CD4-positive, alpha-beta T cell treated with Interleukin-10 for 1 hour (primary cell): ENCODE data around the gene CP.

Experiments
- DNase-seq: peaks from one replicate; pipeline ENCODE4 v3.0.0-alpha.2; 2020

Gene CP

GRCh38 chr3:149180057-149180573 is 41.5 kb downstream of the CP start:
- DNase-seq: no peak

- no peak for DNase-seq
Measured at GRCh38 chr3:149179220-149179619, 42.4 kb downstream of the CP start.

GRCh38 chr3:149177122-149177521 is 44.5 kb downstream of the CP start:
- DNase-seq: no peak

- peak; percentile 6 for DNase-seq
Measured at GRCh38 chr3:149174901-149175300, 46.7 kb downstream of the CP start.

GRCh38 chr3:149170672-149171071 is 51.0 kb downstream of the CP start:
- DNase-seq: no peak

GRCh38 chr3:149167898-149168297 is 53.7 kb downstream of the CP start:
- DNase-seq: no peak

GRCh38 chr3:149163066-149163465 is 58.6 kb downstream of the CP start:
- no peak for DNase-seq

- no peak for DNase-seq
Measured at GRCh38 chr3:149162007-149162406, 59.6 kb downstream of the CP start.

- DNase-seq: no peak
Measured at GRCh38 chr3:149160754-149161300, 60.8 kb downstream of the CP start.

GRCh38 chr3:149153402-149153801 is 68.2 kb downstream of the CP start:
- no peak for DNase-seq

- DNase-seq: no peak
Measured at GRCh38 chr3:149152420-149152819, 69.2 kb downstream of the CP start.

- no peak for DNase-seq
Measured at GRCh38 chr3:149151843-149152242, 69.8 kb downstream of the CP start.

GRCh38 chr3:149150436-149150835 is 71.2 kb downstream of the CP start:
- DNase-seq: no peak

- DNase-seq: peak; percentile 15
Measured at GRCh38 chr3:149145974-149146373, 75.7 kb downstream of the CP start.

- DNase-seq: no peak
Measured at GRCh38 chr3:149145356-149145755, 76.3 kb downstream of the CP start.

GRCh38 chr3:149142682-149143081 is 78.9 kb downstream of the CP start:
- no peak for DNase-seq

- no peak for DNase-seq
Measured at GRCh38 chr3:149134575-149134974, 87.1 kb downstream of the CP start.

- DNase-seq: no peak
Measured at GRCh38 chr3:149131589-149131988, 90.0 kb downstream of the CP start.

- DNase-seq: peak; percentile 81
Measured at GRCh38 chr3:149129326-149130205, 92.1 kb downstream of the CP start, which contains the start of gene HPS3. Gene HPS3, plus strand, starts transcription at chr3:149129638. Its CDS starts 86 bp downstream, at chr3:149129724.

GRCh38 chr3:149128821-149129220 is 92.8 kb downstream of the CP start:
- no peak for DNase-seq

GRCh38 chr3:149122721-149123578 is 98.7 kb downstream of the CP start:
- no peak for DNase-seq
